Hepatocyte (in vitro differentiated cells): ENCODE measurements around the gene GIPC1.

Experiments used
- EZH2 ChIP-seq: fragments of 200-600 bp; sonication (generic); IDR thresholded peaks from 2 replicates; pipeline ENCODE4 v1.6.1; 2016; ENCODE audit warnings: antibody characterized with exemption, mild to moderate bottlenecking, borderline replicate concordance
- EZH2phosphoT487 ChIP-seq: fragments of 200-600 bp; sonication (generic); IDR thresholded peaks from one replicate; pipeline ENCODE4 v1.6.1; 2018; ENCODE audit warnings: antibody characterized with exemption, mild to moderate bottlenecking, low read depth, moderate library complexity; ENCODE audit not compliant: unreplicated experiment, severe bottlenecking

DNA sequence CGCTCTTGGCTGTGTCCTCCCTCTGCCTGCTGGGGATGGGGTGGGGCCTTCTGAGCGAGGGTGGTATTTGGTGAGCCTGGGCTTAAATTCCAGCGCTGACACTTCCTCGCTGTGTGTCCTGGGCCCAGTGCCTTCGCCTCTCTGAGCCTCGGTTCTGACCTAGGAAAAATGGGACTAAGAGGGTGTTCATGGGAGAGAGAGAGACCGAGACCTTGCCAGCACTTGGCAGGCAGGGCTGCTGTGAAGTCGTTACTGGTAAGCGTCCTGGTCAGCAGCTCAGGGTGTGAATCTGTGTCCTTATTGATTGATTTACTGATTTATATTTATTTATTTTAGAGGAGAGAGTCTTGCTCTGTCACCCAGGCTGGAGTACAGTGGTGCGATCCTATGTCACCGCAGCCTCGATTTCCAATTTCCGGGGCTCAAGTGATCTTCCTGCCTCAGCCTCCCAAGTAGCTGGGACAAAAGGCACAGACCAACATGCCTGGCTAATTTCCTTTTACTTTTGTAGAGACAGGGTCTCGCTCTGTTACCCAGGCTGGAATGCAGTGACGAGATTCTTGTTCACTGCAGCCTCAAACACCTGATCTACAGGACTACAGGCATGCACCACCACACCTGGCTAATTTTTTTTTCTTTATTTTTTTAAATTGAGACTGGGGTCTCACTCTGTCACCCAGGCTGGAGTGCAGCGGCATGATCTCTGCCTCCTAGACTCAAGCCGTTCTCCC, 60.4 kb downstream of the GIPC1 start:
- TF ChIP-seq EZH2 (no peak), EZH2phosphoT487 (no peak)
